AG04450 (cell line): ENCODE results near the gene FUT6. TPM values are rescaled to one million over a fixed set of nuclear protein-coding genes. Genes with fewer than 3 reads are reported as not detected.
"Not testable (repeated sequence)": the region's sequence is repeated elsewhere in the genome, so short reads cannot be mapped to it uniquely, and the experiment has no call there.

Experiments
- CTCF ChIA-PET: fragments of 300-600, 350-600 bp; formaldehyde crosslinking; extraction: SDS; loops from one replicate; lab custom pipeline; 2022; ENCODE audit warnings: antibody characterized with exemption, inconsistent platforms; lab: Charles Lee
- POLR2A ChIA-PET: fragments of 350-600 bp; formaldehyde crosslinking; extraction: SDS; loops from one replicate; lab custom pipeline; 2021; ENCODE audit warnings: antibody characterized with exemption, inconsistent platforms; lab: Yijun Ruan, JAX
- DNase-seq: peaks from one replicate; pipeline ENCODE4 v3.0.0-alpha.2; 2011; ENCODE audit warnings: low read depth, low spot score
- H3K27ac ChIP-seq: one replicate; pipeline ENCODE4 v1.5.1; 2012; ENCODE audit warnings: low read depth, low read length, control low read depth
- H3K27me3 ChIP-seq: one replicate; pipeline ENCODE4 v1.6.0; 2012; ENCODE audit warnings: low read length; ENCODE audit not compliant: control insufficient read depth, insufficient read depth
- H3K4me3 ChIP-seq: 2 replicates; pipeline ENCODE4 v1.5.1; 2011; ENCODE audit warnings: mild to moderate bottlenecking, low read depth, low read length, control low read depth
- H3K9me3 ChIP-seq: 2 replicates; pipeline ENCODE4 v1.5.1; 2012; ENCODE audit warnings: low read length; ENCODE audit not compliant: control insufficient read depth, insufficient read depth
- polyA plus RNA-seq: library from polyadenylated mRNA; depleted of rRNA; stranded (reverse); fragments of >200 nt; gene quantifications from 2 replicates; pipeline ENCODE4 v1.2.3, GENCODE V29; 2011
- TF ChIP-seq, protein P1 (sequence below): IDR thresholded peaks from 2 replicates; pipeline ENCODE4 v1.5.1; 2011; ENCODE audit warnings: low read depth, low read length, control low read depth, inconsistent platforms

FUT6 gene
- polyA plus RNA-seq, 1 experiment: not detected

DNA sequence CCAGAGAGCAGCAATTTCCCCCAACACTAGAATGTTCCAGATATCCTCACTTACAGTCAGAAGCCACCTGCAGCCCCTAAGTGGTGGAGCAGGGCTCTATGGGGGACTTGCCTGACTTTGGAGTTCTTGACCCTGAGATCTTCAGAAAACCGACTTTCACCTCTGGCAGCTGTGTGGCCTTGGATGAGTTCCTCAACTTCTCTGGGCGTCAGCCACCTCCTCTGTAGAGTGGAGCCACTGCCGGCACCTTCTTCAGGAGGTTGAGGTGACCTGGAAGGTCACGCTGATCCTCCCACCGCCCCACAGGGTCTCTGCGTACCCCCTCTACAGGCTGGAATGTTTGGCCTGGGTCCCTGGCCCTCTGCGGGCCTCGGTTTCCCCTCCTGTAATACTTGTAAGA, 37.9 kb upstream of the FUT6 start:
- Histone ChIP-seq H3K9me3 (peaks cover 3% of the 10 kb centered on the region; the same call in 1 of the 2 replicates), H3K4me3 (no peak overlapping the region), H3K27me3 (peaks cover 6% of the 10 kb centered on the region), H3K27ac (no peak overlapping the region)
- TF ChIP-seq, protein P1, sequence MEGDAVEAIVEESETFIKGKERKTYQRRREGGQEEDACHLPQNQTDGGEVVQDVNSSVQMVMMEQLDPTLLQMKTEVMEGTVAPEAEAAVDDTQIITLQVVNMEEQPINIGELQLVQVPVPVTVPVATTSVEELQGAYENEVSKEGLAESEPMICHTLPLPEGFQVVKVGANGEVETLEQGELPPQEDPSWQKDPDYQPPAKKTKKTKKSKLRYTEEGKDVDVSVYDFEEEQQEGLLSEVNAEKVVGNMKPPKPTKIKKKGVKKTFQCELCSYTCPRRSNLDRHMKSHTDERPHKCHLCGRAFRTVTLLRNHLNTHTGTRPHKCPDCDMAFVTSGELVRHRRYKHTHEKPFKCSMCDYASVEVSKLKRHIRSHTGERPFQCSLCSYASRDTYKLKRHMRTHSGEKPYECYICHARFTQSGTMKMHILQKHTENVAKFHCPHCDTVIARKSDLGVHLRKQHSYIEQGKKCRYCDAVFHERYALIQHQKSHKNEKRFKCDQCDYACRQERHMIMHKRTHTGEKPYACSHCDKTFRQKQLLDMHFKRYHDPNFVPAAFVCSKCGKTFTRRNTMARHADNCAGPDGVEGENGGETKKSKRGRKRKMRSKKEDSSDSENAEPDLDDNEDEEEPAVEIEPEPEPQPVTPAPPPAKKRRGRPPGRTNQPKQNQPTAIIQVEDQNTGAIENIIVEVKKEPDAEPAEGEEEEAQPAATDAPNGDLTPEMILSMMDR: no peak
- ChIA-PET CTCF (interaction anchor here (3.9 kb wide), 1 partner anchor 74 kb away, joined by 20 read pairs; no protein-coding TSS in a partner anchor), POLR2A (no interaction called here)
- DNase-seq: no peak

DNA sequence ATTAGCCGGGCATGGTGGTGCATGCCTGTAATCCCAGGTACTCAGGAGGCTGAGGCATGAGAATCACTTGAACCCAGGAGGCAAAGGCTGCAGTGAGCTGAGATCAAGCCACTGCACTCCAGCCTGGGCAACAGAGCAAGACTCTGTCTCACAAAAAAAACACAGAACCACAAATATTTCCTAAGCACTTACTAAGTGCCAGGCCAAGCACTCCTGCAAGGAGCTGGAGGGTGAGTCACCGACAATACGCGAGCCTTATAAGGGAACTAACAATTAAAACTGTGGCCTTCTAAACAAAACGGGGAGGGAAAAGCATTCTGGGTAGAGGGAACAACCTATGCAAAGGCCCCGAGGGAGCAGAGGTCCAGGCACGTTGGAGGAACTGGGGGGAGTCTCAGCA, 35.0 kb upstream of the FUT6 start:
- not testable (repeated sequence) for H3K9me3 ChIP-seq, DNase-seq, H3K27ac ChIP-seq, H3K27me3 ChIP-seq, H3K4me3 ChIP-seq
- CTCF ChIA-PET: interaction anchor here (0.7 kb wide), 1 partner anchor 70 kb away, joined by 5 read pairs; no protein-coding TSS in a partner anchor
- POLR2A ChIA-PET: interaction anchor here (0.8 kb wide), 1 partner anchor 47 kb away, joined by 8 read pairs; no protein-coding TSS in a partner anchor

DNA sequence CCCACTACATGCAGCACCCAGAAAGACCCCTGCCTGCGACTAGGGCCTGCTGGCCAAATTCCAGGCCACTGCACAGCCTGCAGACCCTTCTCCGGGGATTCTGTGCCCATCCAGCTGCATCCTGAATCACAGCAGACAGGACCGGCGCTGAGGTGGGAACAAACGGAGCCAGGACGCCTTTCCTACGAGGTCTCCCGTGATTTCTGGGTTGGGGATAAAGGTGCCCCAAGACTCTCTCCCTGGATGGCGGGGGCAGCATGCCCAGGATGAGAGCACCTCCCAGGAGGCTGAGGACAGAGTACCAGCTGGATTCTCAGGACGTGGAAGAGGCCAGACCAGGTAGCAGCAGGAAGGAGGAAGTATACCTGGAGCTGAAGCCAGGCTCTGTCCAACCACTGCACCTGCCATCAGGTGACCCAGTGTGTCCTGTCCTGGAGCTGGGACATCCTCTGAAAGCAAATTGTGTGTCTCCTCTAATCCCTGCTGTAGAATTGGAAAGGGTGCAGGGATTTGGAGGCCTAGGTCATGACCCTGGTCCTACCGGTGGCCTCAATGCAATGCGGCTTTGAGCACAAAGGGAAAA, 34.2 kb upstream of the FUT6 start:
- DNase-seq: no peak
- H3K4me3 ChIP-seq: no peak overlapping the region
- peaks cover 3% of the 10 kb centered on the region; the same call in 1 of the 2 replicates for H3K9me3 ChIP-seq
- H3K27ac ChIP-seq: no peak overlapping the region
- CTCF ChIA-PET: interaction anchor here (0.6 to 1.8 kb wide), 2 partner anchors 69 to 190 kb away, joined by 8 to 10 read pairs; no protein-coding TSS in a partner anchor
- TF ChIP-seq, protein P1: no peak
- H3K27me3 ChIP-seq: peaks cover 7% of the 10 kb centered on the region
- POLR2A ChIA-PET: no interaction called here

DNA sequence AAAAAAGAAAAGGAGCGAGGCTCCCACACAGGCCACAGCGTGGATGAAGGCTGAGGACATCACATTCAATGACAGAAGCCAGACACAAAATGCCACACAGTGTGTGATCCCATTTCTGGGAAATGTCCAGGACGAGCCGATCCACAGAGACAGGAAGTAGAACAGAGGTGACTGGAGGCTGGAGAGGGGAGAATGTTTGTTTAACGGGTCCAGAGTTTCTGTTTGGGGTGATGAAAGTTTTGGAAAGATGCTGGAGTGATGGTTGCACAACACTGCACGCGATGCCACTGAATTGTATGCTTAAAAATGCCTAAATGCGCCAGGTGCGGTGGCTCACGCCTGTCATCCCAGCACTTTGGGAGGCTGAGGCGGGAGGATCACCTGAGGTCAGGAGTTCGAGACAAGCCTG, 31.5 kb upstream of the FUT6 start:
- POLR2A ChIA-PET: no interaction called here
- no peak overlapping the region for H3K4me3 ChIP-seq

DNA sequence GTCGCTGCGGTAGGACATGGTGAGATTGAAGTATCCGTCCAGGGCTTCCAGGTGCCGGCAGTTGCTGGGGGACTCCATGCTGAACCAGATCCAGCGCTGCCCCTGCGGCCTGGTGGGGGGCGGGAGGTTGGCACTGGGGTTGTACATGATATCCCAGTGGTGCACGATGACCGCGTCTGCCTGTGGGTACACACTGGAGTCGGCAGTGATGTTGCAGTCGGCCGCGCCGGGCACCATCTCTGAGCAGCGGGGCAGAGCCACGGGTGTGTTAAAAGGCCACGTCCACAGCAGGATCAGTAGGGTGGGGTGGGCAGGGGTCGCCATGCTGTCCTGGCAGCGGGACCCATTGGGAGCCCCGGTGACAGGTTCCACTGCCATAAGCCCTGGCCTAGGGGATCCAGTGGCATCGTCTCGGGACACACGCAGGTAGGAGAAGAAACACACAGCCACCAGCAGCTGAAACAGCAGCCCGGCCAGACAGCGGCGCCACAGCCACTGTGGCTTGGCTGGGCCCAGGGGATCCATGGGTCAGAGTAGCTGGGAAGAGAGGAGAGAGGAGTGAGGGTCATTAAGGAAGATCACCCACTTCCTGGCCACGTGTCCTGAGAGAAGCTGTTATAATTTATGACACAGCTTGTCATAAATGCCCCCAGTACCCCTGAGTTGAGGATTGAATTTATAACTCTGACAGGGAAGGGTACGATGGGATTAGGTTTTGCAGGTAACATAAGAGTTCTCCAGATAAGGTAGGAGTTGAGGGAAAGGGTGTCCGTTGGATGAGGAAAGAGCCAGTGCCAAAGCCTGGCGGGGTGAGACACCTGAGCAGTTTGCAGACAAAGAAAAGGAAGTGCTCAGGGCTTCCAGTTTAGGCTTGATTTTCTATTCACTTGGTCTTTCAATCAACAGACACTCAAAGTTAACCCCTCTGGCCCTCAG, 28.0 kb upstream of the FUT6 start:
- ChIA-PET POLR2A (interaction anchor here (0.6 kb wide), 1 partner anchor 49 kb away, joined by 3 read pairs; no protein-coding TSS in a partner anchor), CTCF (no interaction called here)
- no peaks in the 10 kb centered on the region for H3K9me3 ChIP-seq
- H3K4me3 ChIP-seq: no peak overlapping the region
- DNase-seq: no peak
- TF ChIP-seq, protein P1: no peak
- no peak overlapping the region for H3K27ac ChIP-seq
- H3K27me3 ChIP-seq: peaks cover 6% of the 10 kb centered on the region

More for the DNA sequence above, 31.5 kb upstream of the FUT6 start:
- TF ChIP-seq, protein P1: no peak
- CTCF ChIA-PET: no interaction called here
- H3K9me3 ChIP-seq: peaks cover 3% of the 10 kb centered on the region; the same call in 1 of the 2 replicates
- no peak for DNase-seq
- H3K27ac ChIP-seq: no peak overlapping the region
- H3K27me3 ChIP-seq: peaks cover 6% of the 10 kb centered on the region
